Endodermal cell (in vitro differentiated cells): ENCODE results near the gene RCAN2. TPM values are rescaled to one million over a fixed set of nuclear protein-coding genes. Genes with fewer than 3 reads are reported as not detected.

Experiments
- DNase-seq: peaks from one replicate; pipeline ENCODE4 v3.0.0-alpha.2; 2017
- H3K27ac ChIP-seq: 2 replicates; pipeline ENCODE4 v1.5.1; 2013; ENCODE audit warnings: mild to moderate bottlenecking, low read depth, low read length, moderate library complexity
- H3K27me3 ChIP-seq: 2 replicates; pipeline ENCODE4 v1.6.1; 2013; ENCODE audit warnings: mild to moderate bottlenecking, low read length, moderate library complexity; ENCODE audit not compliant: insufficient read depth, control insufficient read depth, poor library complexity, severe bottlenecking
- H3K36me3 ChIP-seq: 2 replicates; pipeline ENCODE4 v1.7.0; 2013; ENCODE audit warnings: mild to moderate bottlenecking, low read length, moderate library complexity; ENCODE audit not compliant: control insufficient read depth, insufficient read depth
- H3K4me1 ChIP-seq: one replicate; pipeline ENCODE4 v1.7.0; 2013; ENCODE audit warnings: low read length; ENCODE audit not compliant: control insufficient read depth, insufficient read depth
- H3K4me3 ChIP-seq: 2 replicates; pipeline ENCODE4 v1.5.1; 2013; ENCODE audit warnings: mild to moderate bottlenecking, low read length, moderate library complexity
- H3K9ac ChIP-seq: 2 replicates; pipeline ENCODE4 v1.6.1; 2013; ENCODE audit warnings: mild to moderate bottlenecking, low read length, moderate library complexity; ENCODE audit not compliant: poor library complexity, severe bottlenecking; ENCODE audit errors: extremely low read depth
- H3K9me3 ChIP-seq: 2 replicates; pipeline ENCODE4 v1.6.1; 2013; ENCODE audit warnings: mild to moderate bottlenecking, low read length, moderate library complexity; ENCODE audit not compliant: control insufficient read depth
- H3K27ac Mint-ChIP-seq: 2 replicates; pipeline ENCODE4 v1.8.0; 2020; ENCODE audit warnings: mixed read lengths
- H3K27me3 Mint-ChIP-seq: 2 replicates; pipeline ENCODE4 v1.8.0; 2021; ENCODE audit warnings: mild to moderate bottlenecking, mixed read lengths; ENCODE audit not compliant: insufficient read depth
- H3K36me3 Mint-ChIP-seq: 2 replicates; pipeline ENCODE4 v1.8.0; 2020; ENCODE audit warnings: low read depth, mixed read lengths
- H3K4me1 Mint-ChIP-seq: 2 replicates; pipeline ENCODE4 v1.8.0; 2020; ENCODE audit warnings: mixed read lengths
- H3K4me3 Mint-ChIP-seq: 2 replicates; pipeline ENCODE4 v1.8.0; 2020; ENCODE audit warnings: mild to moderate bottlenecking, moderate library complexity, mixed read lengths
- H3K9me3 Mint-ChIP-seq: 2 replicates; pipeline ENCODE4 v1.8.0; 2020; ENCODE audit warnings: mild to moderate bottlenecking, mixed read lengths
- WGBS, 2 experiments: methylation state at CpG; one replicate each; pipeline versions ENCODE4 v1.1.5 to v1.1.7; 2013; ENCODE audit warnings: missing lambda C conversion rate in 2 of 2, mixed read lengths in 1 of 2; ENCODE audit not compliant: insufficient coverage in 1 of 2, insufficient read length in 1 of 2; 5-methylcytosine and 5-hydroxymethylcytosine counted together
- total RNA-seq, 2 donors: library from RNA; stranded (reverse); fragmentation: NEBNext Ultra II Directional in 1 of 2; extraction: Animal tissue kit (Norgen Biotek cat#: 25700) in 1 of 2; gene quantifications; 2 replicates in 1 of 2; 3 replicates in 1 of 2; pipeline ENCODE4 v1.2.1, GENCODE V29; 2021
- TF ChIP-seq, protein P1 (sequence below): fragments of 200-600 bp; sonication (generic); conservative IDR thresholded peaks from 2 replicates; pipeline ENCODE4 v1.5.0; 2021; ENCODE audit warnings: antibody characterized with exemption, mild to moderate bottlenecking

RCAN2 gene
- total RNA-seq, 2 donors from 2014 or later: 15.7 to 16.7 TPM

GRCh38 chr6:46201702-46202101 is 289.5 kb downstream of the RCAN2 start:
- Mint-ChIP-seq H3K27ac (no peak overlapping the region), H3K36me3 (no peaks in the 10 kb centered on the region), H3K27me3 (peaks cover 5% of the 10 kb centered on the region), H3K9me3 (no peaks in the 10 kb centered on the region), H3K4me1 (no peaks in the 10 kb centered on the region), H3K4me3 (no peak overlapping the region)
- Histone ChIP-seq H3K9ac (no peak overlapping the region), H3K36me3 (no peaks in the 10 kb centered on the region), H3K9me3 (no peaks in the 10 kb centered on the region), H3K27ac (no peak overlapping the region), H3K4me3 (no peak overlapping the region), H3K4me1 (no peaks in the 10 kb centered on the region), H3K27me3 (peaks cover 13% of the 10 kb centered on the region)
- WGBS, 2 experiments: 62 to 89% methylated on average over 2 to 4 of the region's 4 CpGs
- TF ChIP-seq, protein P1, sequence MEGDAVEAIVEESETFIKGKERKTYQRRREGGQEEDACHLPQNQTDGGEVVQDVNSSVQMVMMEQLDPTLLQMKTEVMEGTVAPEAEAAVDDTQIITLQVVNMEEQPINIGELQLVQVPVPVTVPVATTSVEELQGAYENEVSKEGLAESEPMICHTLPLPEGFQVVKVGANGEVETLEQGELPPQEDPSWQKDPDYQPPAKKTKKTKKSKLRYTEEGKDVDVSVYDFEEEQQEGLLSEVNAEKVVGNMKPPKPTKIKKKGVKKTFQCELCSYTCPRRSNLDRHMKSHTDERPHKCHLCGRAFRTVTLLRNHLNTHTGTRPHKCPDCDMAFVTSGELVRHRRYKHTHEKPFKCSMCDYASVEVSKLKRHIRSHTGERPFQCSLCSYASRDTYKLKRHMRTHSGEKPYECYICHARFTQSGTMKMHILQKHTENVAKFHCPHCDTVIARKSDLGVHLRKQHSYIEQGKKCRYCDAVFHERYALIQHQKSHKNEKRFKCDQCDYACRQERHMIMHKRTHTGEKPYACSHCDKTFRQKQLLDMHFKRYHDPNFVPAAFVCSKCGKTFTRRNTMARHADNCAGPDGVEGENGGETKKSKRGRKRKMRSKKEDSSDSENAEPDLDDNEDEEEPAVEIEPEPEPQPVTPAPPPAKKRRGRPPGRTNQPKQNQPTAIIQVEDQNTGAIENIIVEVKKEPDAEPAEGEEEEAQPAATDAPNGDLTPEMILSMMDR: no peak
- no peak for DNase-seq

GRCh38 chr6:46199387-46199786 is 291.9 kb downstream of the RCAN2 start:
- 91 to 100% methylated on average over 5 of the region's 5 CpGs for WGBS, 2 experiments
- no peaks in the 10 kb centered on the region for H3K36me3 Mint-ChIP-seq
- H3K4me3 Mint-ChIP-seq: no peak overlapping the region
- no peak overlapping the region for H3K27ac ChIP-seq
- no peaks in the 10 kb centered on the region for H3K4me1 ChIP-seq
- no peak overlapping the region for H3K4me3 ChIP-seq
- H3K36me3 ChIP-seq: no peaks in the 10 kb centered on the region
- H3K27me3 ChIP-seq: no peaks in the 10 kb centered on the region
- no peak for DNase-seq
- no peak overlapping the region for H3K27ac Mint-ChIP-seq
- H3K27me3 Mint-ChIP-seq: no peaks in the 10 kb centered on the region
- no peaks in the 10 kb centered on the region for H3K9me3 Mint-ChIP-seq
- no peaks in the 10 kb centered on the region for H3K4me1 Mint-ChIP-seq
- TF ChIP-seq, protein P1: no peak
- no peak overlapping the region for H3K9ac ChIP-seq
- H3K9me3 ChIP-seq: no peaks in the 10 kb centered on the region

DNA sequence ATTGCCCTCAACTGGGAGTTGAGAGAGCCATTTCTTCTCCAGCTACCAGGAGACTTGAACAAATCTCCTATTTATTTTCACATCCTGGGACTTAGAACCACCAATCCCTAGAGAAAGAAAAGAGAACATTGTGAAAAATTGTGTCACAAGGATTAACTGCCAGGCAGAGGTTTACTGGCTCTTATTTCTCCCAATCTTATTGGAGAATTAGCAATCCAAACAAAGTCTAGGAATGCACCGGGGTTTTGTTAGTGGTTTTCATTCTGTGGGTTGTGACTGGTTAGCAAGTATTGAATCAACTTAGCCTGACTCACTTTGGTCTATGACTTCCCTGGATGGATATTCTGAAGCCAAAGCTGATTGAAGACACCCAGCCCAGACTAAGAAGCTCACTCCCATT is 299.3 kb downstream of the RCAN2 start:
- H3K36me3 Mint-ChIP-seq: no peaks in the 10 kb centered on the region
- H3K4me3 Mint-ChIP-seq: no peak overlapping the region
- H3K9ac ChIP-seq: no peak overlapping the region
- no peaks in the 10 kb centered on the region for H3K4me1 ChIP-seq
- no peaks in the 10 kb centered on the region for H3K27me3 ChIP-seq
- H3K9me3 Mint-ChIP-seq: no peaks in the 10 kb centered on the region
- WGBS, 2 experiments: 100% methylated on average over 1 of the region's 1 CpG; no CpG with 5 or more reads in 1 of the 2 experiments
- no peak overlapping the region for H3K4me3 ChIP-seq
- no peak overlapping the region for H3K27ac ChIP-seq
- TF ChIP-seq, protein P1: no peak
- H3K27ac Mint-ChIP-seq: no peak overlapping the region
- no peaks in the 10 kb centered on the region for H3K9me3 ChIP-seq
- DNase-seq: no peak
- peaks cover 2% of the 10 kb centered on the region for H3K4me1 Mint-ChIP-seq
- peaks cover 3% of the 10 kb centered on the region for H3K27me3 Mint-ChIP-seq
- no peaks in the 10 kb centered on the region for H3K36me3 ChIP-seq
